Stimulated activated CD4-positive, alpha-beta T cell treated with anti-CD3 and anti-CD28 coated beads, Interleukin-12 subunit alpha, Interleukin-12 subunit beta, amount 100 ng/mL, for 24 hours (primary cell): ENCODE results near the gene FHL1.
"Not testable (repeated sequence)": the region's sequence is repeated elsewhere in the genome, so short reads cannot be mapped to it uniquely, and the experiment has no call there.

Source experiments
- DNase-seq, 2 experiments: peaks; one replicate each; pipeline ENCODE4 v3.0.0-alpha.2; 2020; ENCODE audit warnings: low read depth in 2 of 2

Gene FHL1

DNA sequence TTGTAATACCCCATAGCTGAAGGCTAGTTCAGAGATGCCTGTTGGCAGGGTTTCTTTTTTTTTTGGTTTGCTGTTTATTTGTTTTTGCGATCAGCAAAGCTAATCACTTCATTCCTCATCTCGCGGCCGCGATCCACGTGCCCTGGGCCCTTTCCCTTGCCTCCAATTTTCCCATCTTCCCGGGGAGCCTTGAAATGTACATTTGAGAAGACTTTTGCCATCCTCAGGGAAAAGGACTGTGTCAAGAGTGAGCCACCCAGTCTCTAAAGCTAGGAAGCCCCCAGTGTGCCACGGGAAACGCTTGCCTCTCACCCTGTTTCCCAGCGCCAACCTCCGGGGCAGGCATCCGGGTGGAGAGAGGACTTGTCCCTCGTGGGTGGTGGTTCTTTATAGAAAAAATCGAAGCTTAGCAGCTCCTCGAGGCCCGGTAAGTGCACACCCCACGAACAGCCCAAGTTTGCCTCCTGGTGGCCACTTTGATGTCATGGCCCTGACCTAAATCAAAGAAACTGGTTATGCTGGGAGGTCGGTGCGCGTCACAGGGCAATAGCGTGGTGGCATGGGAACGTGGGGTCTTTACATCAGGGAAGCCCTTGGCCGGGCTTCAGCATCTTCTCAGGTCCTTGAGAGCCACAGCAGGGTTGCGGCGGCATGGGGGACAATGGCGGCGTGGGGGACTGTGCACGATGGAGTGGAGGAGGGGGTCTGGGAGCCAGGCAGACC lies 61.8 kb downstream of the FHL1 start:
- DNase-seq: no peak

DNA sequence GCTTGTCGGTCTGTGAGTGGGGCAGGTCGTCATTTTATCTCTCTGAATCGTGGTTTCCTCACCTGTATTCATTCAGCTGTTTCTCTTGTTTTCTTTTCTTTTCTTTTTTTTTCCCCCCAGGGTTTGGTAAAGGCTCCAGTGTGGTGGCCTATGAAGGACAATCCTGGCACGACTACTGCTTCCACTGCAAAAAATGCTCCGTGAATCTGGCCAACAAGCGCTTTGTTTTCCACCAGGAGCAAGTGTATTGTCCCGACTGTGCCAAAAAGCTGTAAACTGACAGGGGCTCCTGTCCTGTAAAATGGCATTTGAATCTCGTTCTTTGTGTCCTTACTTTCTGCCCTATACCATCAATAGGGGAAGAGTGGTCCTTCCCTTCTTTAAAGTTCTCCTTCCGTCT lies 62.4 kb downstream of the FHL1 start:
- no peak for DNase-seq

DNA sequence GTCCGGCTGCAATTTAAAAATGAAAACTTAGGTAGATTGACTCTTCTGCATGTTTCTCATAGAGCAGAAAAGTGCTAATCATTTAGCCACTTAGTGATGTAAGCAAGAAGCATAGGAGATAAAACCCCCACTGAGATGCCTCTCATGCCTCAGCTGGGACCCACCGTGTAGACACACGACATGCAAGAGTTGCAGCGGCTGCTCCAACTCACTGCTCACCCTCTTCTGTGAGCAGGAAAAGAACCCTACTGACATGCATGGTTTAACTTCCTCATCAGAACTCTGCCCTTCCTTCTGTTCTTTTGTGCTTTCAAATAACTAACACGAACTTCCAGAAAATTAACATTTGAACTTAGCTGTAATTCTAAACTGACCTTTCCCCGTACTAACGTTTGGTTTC lies 62.9 kb downstream of the FHL1 start:
- no peak for DNase-seq

DNA sequence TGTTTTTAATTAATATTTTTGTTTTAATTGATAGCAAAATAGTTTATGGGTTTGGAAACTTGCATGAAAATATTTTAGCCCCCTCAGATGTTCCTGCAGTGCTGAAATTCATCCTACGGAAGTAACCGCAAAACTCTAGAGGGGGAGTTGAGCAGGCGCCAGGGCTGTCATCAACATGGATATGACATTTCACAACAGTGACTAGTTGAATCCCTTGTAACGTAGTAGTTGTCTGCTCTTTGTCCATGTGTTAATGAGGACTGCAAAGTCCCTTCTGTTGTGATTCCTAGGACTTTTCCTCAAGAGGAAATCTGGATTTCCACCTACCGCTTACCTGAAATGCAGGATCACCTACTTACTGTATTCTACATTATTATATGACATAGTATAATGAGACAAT lies 63.5 kb downstream of the FHL1 start:
- no peak for DNase-seq

DNA sequence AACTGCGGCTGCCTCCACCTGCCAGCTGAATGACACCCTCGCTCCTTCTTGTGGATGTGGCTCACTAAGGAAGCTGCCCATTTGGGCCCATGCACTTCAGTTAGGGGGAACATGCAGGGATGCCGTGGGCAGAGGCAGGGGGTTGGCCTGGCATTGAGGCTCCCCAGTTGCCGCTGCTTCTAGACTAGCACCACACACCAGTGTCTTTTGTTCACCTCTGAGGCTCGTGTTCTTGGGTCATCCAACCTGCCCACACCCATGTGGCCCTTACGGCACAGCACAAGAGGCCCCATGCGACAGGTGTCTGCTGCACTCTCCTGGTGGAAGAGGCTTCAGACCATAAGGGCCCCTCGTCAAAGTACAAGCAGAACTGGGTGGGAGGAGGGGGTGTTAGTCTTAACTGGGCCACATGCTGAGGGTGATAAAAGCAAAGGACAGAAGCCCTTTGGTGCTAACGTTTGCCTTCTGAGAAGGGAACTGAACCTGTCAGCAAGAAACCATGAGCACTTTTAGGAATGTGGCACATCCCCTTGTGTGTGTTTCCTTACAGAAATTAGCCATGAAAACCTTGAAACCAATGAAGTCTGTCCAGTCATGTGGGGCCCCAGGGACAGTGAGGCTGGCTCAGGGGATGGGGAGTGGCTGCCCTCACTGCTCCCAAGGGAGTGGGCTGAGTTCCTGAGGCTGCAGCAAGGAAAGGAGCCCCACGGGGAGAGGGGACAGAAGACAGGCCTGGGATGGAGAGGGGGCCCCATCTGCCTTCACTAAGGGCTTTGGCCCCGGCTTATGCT lies 64.6 kb downstream of the FHL1 start:
- no peak for DNase-seq

DNA sequence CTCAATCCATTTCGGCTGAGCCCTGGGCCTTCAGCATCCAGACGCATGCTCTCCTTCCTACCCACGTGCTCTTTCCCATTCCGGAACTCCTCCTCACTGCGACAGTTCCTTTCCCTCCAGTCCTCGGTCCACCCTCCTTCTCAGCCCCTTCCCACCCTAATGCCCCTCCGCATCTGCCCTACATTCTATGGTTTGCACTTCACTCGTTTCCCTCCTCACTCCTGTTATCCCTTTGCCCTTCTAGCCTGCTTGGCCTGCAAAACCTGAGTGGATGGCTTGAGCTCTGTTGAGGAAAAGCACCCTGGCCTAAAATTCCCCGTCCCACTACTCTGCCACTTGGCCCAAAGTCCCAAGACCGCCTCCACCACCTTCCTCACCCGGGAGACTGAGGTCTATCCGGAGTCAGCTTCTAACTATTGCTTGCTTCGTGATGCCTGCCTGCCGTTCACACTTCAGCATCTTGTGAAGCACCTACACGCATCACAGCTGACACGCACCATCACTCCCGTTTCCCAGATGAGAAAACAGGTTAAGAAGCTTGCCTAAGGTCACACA lies 65.3 kb downstream of the FHL1 start:
- DNase-seq: no peak

DNA sequence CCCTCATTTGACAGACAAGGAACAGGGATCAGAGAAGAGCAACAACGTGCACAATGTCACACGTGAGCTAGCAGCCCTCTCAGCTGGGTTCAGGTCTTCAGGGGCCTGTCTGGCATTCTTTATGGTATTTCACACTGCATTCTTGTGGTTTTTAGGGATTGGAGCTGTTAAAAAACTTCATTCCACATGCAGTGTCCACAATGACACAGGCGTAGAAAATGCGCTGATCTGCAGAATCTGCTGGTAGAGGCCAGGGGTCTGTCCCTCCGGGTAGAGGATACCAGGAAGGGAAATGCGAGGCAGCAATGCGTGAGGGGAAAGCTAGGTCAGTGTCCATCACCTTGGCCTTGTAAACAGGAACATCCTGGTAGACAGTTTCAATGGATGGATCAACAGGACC lies 67.2 kb downstream of the FHL1 start:
- DNase-seq: no peak

DNA sequence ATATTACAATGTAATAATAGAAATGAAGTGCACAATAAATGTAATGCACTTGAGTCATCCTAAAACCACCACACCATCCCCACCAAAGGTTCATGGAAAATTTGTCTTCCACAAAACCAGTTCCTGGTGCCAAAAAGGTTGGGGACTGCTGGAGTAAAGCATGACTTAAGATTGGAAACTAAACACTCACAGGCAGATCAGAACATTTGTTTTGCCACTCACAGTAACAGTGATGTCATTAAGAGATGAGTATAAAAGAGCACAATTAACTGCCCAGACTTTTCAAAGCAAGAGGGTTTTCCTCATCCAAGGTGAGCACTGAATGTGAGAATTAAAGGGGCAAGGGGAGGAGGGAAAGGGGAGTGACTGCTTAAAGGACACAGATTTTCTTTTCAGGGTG lies 68.2 kb downstream of the FHL1 start:
- DNase-seq: no peak

DNA sequence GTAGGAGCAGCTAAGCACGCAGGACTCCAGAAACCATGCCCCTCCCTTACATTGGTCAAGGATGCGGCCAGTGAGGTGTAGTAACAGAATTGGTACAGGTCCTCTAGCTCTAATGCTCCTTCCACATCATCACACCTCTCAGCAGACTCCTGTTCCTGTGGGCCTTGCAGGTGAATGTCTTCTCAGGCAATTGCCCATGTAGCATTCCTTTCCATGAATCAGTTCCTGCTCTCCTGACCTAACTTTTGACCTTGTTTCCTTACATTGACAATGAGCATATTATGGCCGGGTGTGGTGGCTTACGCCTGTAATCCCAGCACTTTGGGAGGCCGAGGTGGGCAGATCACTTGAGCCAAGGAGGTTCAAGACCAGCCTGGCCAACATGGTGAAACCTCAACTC lies 72.6 kb downstream of the FHL1 start:
- no peak for DNase-seq

DNA sequence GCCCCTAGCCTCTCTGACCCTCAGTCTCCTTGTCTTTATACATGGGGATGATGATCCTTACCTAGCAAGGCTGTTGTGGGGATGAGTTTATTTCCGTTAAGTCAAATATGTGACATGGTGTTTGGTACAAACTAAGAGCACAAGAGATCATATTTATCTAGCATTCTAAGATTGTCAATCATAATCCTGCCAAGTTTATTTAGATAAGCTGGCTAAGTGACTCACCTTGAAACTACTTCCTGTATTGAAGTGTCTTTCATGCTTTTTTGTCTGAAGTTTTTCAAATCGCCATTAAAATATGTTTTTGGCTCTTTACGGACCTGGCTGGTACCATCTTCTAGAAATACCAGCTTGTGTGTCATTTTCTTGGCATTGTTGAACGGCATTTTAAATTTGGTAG lies 73.2 kb downstream of the FHL1 start:
- DNase-seq: no peak

DNA sequence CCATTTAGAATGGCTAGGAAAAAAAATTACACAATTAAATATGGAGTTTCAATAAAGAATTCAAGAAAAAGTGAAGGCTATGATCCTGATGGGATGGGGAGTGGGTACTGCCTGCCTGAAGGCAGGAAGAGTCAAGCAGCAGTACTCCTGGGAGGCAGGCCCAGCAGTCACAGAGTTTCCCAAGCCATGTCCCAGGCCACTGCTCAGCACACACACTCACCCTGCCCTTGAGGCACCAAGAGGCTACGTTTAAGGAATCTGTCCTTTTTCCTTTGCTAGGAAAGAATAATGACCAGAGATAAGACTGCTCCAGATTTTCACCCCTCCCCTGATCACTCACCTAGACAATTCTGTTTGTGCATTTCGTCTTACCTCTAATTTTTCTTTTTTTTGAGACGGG lies 73.6 kb downstream of the FHL1 start:
- DNase-seq: no peak

DNA sequence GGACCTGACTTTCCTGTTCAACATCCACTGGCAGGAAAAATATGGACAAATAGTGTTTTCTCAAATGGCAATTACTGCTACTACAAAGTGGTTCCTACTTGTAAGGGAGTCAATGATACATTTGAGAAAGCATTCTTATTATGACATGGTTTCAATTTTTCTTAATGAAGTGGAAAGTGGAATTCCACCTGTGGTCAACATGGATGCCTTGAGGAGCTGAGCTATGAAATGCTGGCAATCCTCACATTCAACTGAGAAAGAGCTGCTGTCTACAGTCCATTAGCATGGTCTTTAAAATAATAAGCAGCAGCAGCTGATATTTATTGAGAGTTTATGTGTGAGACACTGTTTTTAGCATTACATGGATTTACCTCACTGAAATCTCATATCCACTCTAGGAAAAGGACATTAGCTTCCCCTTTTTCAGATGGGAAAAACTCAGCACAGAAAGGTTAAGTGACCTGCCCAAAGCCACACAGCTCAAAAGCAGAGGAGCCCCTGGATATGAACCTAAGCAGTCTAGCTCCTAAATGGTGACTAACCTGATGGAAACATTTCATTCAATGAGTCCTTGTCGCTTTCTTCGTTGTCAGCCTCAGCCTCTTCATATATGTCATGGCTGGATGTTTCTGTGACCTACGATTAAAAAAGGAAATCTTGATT lies 74.6 kb downstream of the FHL1 start:
- no peak for DNase-seq

DNA sequence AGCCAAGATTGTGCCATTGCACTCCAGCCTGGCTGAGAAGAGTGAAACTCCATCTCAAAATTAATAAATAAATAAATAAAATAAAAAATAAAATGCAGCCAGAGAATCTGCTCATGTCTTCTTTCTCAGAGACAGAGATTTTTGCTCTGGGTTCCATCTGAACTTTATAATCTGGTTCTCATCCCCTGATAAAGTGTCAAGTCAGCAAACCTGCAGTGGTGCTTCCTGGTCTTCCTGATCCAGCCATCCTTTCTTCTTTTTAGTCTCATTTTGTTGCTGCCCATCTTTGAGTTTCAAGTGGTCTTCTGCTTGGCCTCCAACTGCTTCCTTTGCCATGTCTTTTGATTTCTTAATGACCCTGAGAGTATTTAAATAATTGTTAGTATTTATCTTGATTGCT lies 79.7 kb downstream of the FHL1 start:
- DNase-seq: no peak

DNA sequence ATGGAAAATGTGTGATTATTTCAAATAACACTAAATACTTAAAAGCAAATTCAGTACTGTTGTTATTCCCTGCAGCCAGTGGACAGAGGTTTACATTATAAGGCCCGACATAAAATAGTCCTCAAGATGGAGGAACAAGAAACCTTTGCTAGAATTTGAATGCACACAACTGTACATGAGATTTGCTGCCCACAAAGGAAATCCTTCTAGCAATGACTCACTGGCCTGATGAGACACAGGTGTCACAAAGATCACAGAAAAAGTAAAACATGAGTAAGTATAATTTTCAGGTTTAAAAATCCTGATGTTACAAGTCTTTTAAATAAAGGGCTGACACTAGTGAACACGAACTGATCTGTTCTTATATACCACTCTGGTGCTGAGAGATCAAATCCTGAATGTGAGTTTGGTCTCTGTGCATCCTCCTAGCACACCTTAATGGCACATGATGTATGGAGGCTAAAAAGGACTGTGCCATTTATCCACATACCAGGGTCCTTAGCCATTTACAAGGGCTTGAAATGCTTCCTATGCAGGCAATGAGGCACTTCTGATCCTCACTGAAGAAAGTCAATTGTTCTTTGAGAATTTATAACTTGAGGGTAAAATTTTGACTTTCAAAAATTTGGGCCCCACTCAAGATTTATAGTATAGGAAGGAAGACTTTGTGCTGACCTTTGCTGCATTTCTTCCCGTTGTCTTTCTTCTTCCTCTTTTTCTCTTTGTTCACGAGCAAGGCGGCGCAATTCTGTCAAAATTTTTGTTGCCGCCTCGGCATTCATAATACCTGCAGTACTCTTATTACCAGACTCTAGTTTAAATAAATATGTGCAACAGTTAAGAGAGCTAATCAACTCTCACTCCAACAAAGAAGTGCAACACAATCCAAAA lies 80.9 kb downstream of the FHL1 start:
- no peak for DNase-seq

DNA sequence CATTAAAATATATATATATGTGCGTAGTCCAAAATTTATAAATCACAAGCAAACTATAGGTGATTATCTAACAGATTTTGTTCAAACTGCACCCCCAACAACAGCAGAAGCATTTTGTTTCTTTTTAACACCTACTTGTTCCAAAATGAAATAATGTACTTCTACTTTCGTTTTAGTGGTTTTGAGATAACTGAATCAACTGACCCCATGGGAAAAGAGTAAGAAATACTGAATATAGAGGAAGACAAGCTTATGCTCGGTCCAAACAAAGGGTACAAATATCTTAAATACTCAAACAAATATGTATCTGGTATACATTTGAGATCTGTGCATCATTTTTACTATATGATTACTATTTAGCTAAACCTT lies 81.5 kb downstream of the FHL1 start:
- DNase-seq: no peak

DNA sequence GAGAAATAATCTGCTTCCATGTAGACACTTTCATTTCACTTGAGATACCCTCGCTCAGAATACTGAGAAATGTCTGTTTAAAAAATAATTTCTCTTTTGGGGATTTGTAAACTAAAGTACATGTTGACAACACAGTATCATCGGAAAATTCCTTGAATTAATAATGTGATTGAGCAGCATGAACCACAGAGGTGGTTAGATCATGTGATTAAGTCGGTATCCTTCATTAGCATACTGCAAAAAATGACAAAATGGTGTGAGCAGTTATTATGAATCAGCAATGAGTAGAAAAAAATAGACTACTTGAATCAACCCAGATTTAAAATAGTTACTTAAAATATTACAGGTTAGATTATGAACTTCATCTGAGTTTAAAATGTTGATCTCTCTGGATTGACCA lies 89.7 kb downstream of the FHL1 start:
- no peak for DNase-seq

DNA sequence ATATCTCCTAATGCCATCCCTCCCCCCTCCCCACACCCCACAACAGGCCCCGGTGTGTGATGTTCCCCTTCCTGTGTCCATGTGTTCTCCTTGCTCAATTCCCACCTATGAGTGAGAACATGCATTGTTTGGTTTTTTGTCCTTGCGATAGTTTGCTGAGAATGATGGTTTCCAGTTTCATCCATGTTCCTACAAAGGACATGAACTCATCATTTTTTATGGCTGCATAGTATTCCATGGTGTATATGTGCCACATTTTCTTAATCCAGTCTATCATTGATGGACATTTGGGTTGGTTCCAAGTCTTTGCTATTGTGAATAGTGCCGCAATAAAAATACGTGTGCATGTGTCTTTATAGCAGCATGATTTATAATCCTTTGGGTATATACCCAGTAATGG lies 90.5 kb downstream of the FHL1 start:
- not testable (repeated sequence) for DNase-seq

DNA sequence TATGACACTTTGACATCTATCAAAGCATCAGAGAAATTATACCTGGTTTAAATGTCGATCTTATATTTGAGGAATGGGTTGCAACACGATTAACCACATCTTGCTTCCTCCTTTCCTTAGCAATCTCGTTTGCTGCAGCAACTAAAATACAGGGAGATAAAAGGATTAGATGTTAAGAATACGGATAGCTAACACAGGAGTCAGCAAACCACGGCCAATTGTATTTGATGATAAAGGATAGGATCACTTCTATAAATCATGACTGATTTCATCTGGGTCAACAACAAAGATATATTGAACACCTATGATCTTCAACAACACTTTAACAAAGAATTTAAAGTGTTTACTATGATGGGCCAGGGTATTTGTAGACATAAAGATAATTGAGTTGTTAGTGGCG lies 98.9 kb downstream of the FHL1 start:
- DNase-seq: no peak

DNA sequence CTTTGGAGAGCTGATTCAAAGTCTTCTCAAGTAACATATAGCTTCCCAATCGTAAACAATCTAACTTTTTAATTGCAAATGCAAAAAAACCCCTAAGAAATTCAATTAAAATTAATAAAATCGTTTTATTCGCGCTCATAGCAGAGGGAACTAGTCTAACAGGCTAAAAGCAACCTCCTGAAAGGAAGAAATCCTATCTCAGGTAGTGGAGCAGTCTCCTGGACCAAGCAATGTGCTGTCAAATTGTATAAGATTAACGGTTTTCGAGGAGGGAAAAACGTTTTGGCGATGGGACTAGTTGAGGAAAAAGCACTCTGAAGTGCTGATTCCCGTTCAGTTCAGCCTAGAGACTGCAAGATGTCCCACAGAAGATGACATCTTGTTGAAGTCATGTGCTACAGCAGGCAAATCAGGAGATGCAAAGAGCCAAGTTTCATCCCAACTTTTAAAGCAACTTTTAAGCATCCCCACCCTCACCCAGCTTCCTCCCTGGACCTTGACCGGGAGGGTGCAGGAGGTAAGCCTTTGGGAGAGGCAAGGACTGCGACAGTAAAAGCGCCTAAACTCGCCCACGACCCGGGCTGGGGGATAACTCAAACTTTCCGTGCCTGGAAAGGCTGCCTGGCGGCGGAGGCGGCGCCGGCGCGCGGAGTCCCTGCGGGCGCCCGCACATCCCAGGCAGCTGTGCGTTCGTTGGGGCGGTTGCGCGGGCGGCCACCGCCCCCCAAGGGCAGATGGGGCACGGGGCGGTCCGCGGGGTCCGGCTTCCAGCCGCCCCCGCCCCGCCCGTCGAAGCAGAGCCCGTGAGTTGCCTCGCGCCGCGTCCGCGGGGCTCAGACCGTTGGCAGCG lies 103.1 kb downstream of the FHL1 start:
- peak; percentile 24 to 33 for DNase-seq

DNA sequence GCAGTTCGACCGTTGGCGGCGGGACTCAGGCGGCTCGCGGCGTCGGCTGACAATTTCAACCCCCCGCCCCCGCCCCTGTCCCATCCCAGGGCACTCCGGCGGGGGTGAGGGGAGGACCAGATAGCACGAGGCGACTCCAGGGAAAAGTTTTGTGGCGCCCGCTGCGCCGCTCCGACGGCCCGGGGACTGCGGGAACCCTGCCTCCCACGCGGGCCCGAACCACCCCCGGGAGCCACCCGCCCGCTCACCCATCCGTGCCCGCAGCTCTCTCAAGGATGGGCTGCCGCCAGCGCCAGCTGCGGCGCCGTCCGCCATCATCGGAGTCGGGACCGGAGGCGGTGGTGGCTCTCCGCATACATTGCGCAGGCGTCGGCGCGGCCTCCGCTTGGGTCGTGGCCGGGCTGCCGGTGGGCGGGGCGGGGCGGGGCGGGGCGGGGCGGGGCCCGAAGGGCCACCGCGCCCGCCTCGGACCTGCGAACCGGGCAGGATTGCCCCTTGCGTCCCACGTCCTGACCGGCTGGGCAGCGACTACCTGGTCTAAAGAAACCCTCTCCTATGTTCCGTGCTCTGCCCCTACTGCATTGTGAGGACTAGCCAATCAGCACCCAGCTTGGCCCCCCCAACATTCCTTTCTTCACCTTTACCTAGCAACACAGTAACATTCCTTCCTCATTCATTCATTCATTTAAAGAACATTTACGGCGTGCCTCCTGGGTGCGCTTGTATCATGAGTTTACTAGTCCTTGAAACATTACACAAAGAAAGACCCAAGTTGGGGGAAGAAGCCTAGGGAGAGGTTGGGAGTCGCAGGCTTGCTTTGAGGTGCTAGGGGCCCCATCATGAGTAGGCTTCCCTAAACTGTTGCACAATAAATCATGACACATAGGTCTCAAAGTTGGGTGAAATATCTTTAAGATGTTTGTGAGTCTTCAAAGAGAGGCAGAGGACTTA lies 104.0 kb downstream of the FHL1 start, which contains the start of gene MAP7D3:
Gene MAP7D3, minus strand, starts transcription at position 360 of the 951 bp plus-strand sequence. Its CDS starts 42 bp downstream, at position 318.
- peak; percentile 35 to 40 for DNase-seq
